SK-MEL-5 (cell line): ENCODE measurements around the gene POLR3H. TPM values are rescaled to one million over a fixed set of nuclear protein-coding genes. Genes with fewer than 3 reads are reported as not detected.

Experiments
- DNase-seq: peaks from one replicate; pipeline ENCODE4 v3.0.0-alpha.2; 2016; ENCODE audit warnings: low read depth, low spot score
- in situ Hi-C: cut with HindIII; loops from 2 replicates; pipeline ENCODE4 v1.10.0; 2016; ENCODE audit warnings: low sequenced_read_pairs, high pct_unique_total_duplicates, low pct_unique_long_range_greater_than_20kb
- total RNA-seq: library from RNA; depleted of rRNA; stranded (reverse); fragments of >200 nt; shearing (Covaris generic); gene quantifications from 2 replicates; pipeline ENCODE4 v1.2.3, GENCODE V29; 2014

POLR3H gene
- total RNA-seq, 1 experiment from 2014 or later, result 23.9 TPM

GRCh38 chr22:41526830-41527799, 17.2 kb downstream of the POLR3H start:
- peak; percentile 52 for DNase-seq
- in situ Hi-C loops, result no loop called here

- DNase-seq, result peak; percentile 33
- in situ Hi-C loops, result no loop called here
Observed at GRCh38 chr22:41526226-41526829, 17.9 kb downstream of the POLR3H start.

GRCh38 chr22:41525450-41526225, 18.6 kb downstream of the POLR3H start:
- DNase-seq, result no peak
- in situ Hi-C loops, result no loop called here

GRCh38 chr22:41524809-41525449, 19.3 kb downstream of the POLR3H start:
- in situ Hi-C loops, result no loop called here
- no peak for DNase-seq

GRCh38 chr22:41524251-41524661, 20.0 kb downstream of the POLR3H start:
- peak; percentile 47 for DNase-seq
- in situ Hi-C loops, result no loop called here

- in situ Hi-C loops, result no loop called here
- DNase-seq, result peak; percentile 61
Observed at GRCh38 chr22:41523464-41524221, 20.6 kb downstream of the POLR3H start.

GRCh38 chr22:41522813-41523212, 21.5 kb downstream of the POLR3H start:
- in situ Hi-C loops, result no loop called here
- no peak for DNase-seq

GRCh38 chr22:41521126-41521525, 23.1 kb downstream of the POLR3H start:
- in situ Hi-C loops, result no loop called here
- no peak for DNase-seq

- in situ Hi-C loops, result no loop called here
Observed at GRCh38 chr22:41518048-41518347, 26.3 kb downstream of the POLR3H start.

GRCh38 chr22:41517172-41518047, 26.9 kb downstream of the POLR3H start:
- DNase-seq, result peak; percentile 76
- in situ Hi-C loops, result no loop called here

More at GRCh38 chr22:41518048-41518347, 26.3 kb downstream of the POLR3H start:
- DNase-seq, result no peak

GRCh38 chr22:41516462-41516861, 27.8 kb downstream of the POLR3H start:
- DNase-seq, result no peak
- in situ Hi-C loops, result no loop called here

- in situ Hi-C loops, result loop anchor here (5.0 kb wide), 1 partner anchor 41 kb away; no protein-coding TSS in a partner anchor
- no peak for DNase-seq
Observed at GRCh38 chr22:41513391-41513790, 30.9 kb downstream of the POLR3H start.

GRCh38 chr22:41512421-41513194, 31.7 kb downstream of the POLR3H start:
- DNase-seq, result no peak
- in situ Hi-C loops, result loop anchor here (5.0 kb wide), 1 partner anchor 40 kb away; no protein-coding TSS in a partner anchor

- no peak for DNase-seq
- in situ Hi-C loops, result loop anchor here (5.0 kb wide), 1 partner anchor 39 kb away; no protein-coding TSS in a partner anchor
Observed at GRCh38 chr22:41511521-41511968, 32.7 kb downstream of the POLR3H start.

- in situ Hi-C loops, result no loop called here
- no peak for DNase-seq
Observed at GRCh38 chr22:41508770-41509170, 35.5 kb downstream of the POLR3H start.
